GM12878 (cell line): ENCODE data around the gene PPOX. TPM values are rescaled to one million over a fixed set of nuclear protein-coding genes. Genes with fewer than 3 reads are reported as not detected.

Experiments
- BCLAF1 ChIP-seq: fragments of 450-650 bp; IDR thresholded peaks from 2 replicates; pipeline ENCODE4 v1.6.1; 2017; ENCODE audit warnings: antibody characterized with exemption, mild to moderate bottlenecking, moderate library complexity
- CHD2 ChIP-seq: IDR thresholded peaks from 2 replicates; pipeline ENCODE4 v1.6.1; 2011; ENCODE audit warnings: low read depth, low read length, improper control_type of control experiment, borderline replicate concordance
- EGR1 ChIP-seq, 2 experiments: IDR thresholded peaks; 1 replicate in 1 of 2; 2 replicates in 1 of 2; pipeline ENCODE4 v1.6.1; 2011 to 2012; ENCODE audit warnings: low read depth in 2 of 2, low read length in 2 of 2, borderline replicate concordance in 1 of 2, mild to moderate bottlenecking in 1 of 2, moderate library complexity in 1 of 2
- GATAD2B ChIP-seq: fragments of 450-650 bp; conservative IDR thresholded peaks from 2 replicates; pipeline ENCODE4 v1.6.1; 2017; ENCODE audit warnings: low read depth, mild to moderate bottlenecking, moderate library complexity
- HSF1 ChIP-seq: fragments of 150-350 bp; IDR thresholded peaks from 2 replicates; pipeline ENCODE4 v1.6.1; 2014; ENCODE audit warnings: mild to moderate bottlenecking, low read depth, low read length
- IRF3 ChIP-seq: fragments of 450-650 bp; IDR thresholded peaks from 2 replicates; pipeline ENCODE4 v1.6.1; 2014; ENCODE audit warnings: mild to moderate bottlenecking
- JUND ChIP-seq: IDR thresholded peaks from 2 replicates; pipeline ENCODE4 v1.6.1; 2012; ENCODE audit warnings: low read depth, mild to moderate bottlenecking, low read length, improper control_type of control experiment, moderate library complexity
- NFXL1 ChIP-seq: fragments of 450-650 bp; IDR thresholded peaks from 2 replicates; pipeline ENCODE4 v1.6.1; 2017; ENCODE audit warnings: antibody characterized with exemption, mild to moderate bottlenecking, borderline replicate concordance
- POU2F2 ChIP-seq: IDR thresholded peaks from 3 replicates; pipeline ENCODE4 v1.6.1; 2011; ENCODE audit warnings: low read depth, mild to moderate bottlenecking, low read length, borderline replicate concordance
- RAD21 ChIP-seq: IDR thresholded peaks from 2 replicates; pipeline ENCODE4 v1.6.1; 2011; ENCODE audit warnings: mild to moderate bottlenecking, low read depth, low read length, moderate library complexity; ENCODE audit not compliant: insufficient read depth
- RELA ChIP-seq: fragments of 450-650 bp; IDR thresholded peaks from 2 replicates; pipeline ENCODE4 v1.8.0; 2014; ENCODE audit warnings: borderline replicate concordance; ENCODE audit not compliant: partially characterized antibody
- RELB ChIP-seq: fragments of 450-650 bp; IDR thresholded peaks from 2 replicates; pipeline ENCODE4 v1.6.1; 2017; ENCODE audit warnings: low read depth, mild to moderate bottlenecking, moderate library complexity
- SMC3 ChIP-seq: IDR thresholded peaks from 2 replicates; pipeline ENCODE4 v1.6.1; 2011; ENCODE audit warnings: low read length, improper control_type of control experiment, borderline replicate concordance
- TCF7 ChIP-seq: IDR thresholded peaks from 2 replicates; pipeline ENCODE4 v1.6.1; 2014; ENCODE audit warnings: antibody characterized with exemption, borderline replicate concordance
- ZBTB40 ChIP-seq: fragments of 450-650 bp; IDR thresholded peaks from 2 replicates; pipeline ENCODE4 v1.6.1; 2016; ENCODE audit warnings: mild to moderate bottlenecking, moderate library complexity, borderline replicate concordance
- polyA plus RNA-seq, 11 experiments: library from polyadenylated mRNA; depleted of rRNA in 4 of 11; unstranded in 6 of 11; stranded (reverse) in 5 of 11; fragments of >200 nt; fragmentation: Nextera tagmentation in 4 of 11; fragmentation: Illumina TruSeq in 1 of 11; extraction: Ambion mirVana in 4 of 11; extraction: Trizol in 1 of 11; gene quantifications; 1 replicate in 1 of 11; 2 replicates in 10 of 11; pipeline versions ENCODE4 v1.2.1 to v1.2.3, GENCODE V29; 2011 to 2016; ENCODE audit warnings: inconsistent platforms in 2 of 11, missing spikeins in 2 of 11, low read depth in 1 of 11
- total RNA-seq, 4 experiments: library from RNA; depleted of rRNA in 3 of 4; stranded (reverse); fragments of >200 nt in 3 of 4; fragmentation: Illumina TruSeq in 1 of 4; extraction: Trizol in 1 of 4; gene quantifications; 2 replicates each; pipeline versions ENCODE4 v1.2.1 to v1.2.3, GENCODE V29; 2013 to 2021

The PPOX gene
- total and polyA plus RNA-seq, 10 of the 15 experiments (the other 5 are each of a cell fraction or from before 2014, with no cell fraction given), result 8.9 to 31.5 (median 20.3) TPM

GRCh38 chr1:161132410-161133219 is 33.6 kb upstream of the PPOX start, which contains the start of gene DEDD (continued):
- TF ChIP-seq HSF1 (no peak), RAD21 (no peak), BCLAF1 (peak; percentile 67), CHD2 (peak; percentile 82; the same call in 1 of the 2 replicates), EGR1 (IDR thresholded peaks at IDR 0.05; ENCODE audit: borderline replicate concordance in 1 of 2, low read depth in 2 of 2, low read length in 2 of 2) (peak in 1 of 2 experiments; percentile 94; a peak in 2 of 3 replicates), SMC3 (peak; percentile 16; the same call in 1 of the 2 replicates), IRF3 (peak; percentile 40; the same call in 1 of the 2 replicates), POU2F2 (peak; percentile 44; the same call in 1 of the 3 replicates), TCF7 (no peak), RELA (peak; percentile 48), NFXL1 (no peak), ZBTB40 (peak; percentile 72), RELB (peak; percentile 60; the same call in 1 of the 2 replicates), JUND (no peak), GATAD2B (peak; percentile 72; the same call in 1 of the 2 replicates)
